ENCODE data around the gene SLC44A4. TPM values are rescaled to one million over a fixed set of nuclear protein-coding genes. Genes with fewer than 3 reads are reported as not detected.

The SLC44A4 gene
- total and polyA plus RNA-seq, 12 donors: 0.03 to 0.24 (median 0.14) TPM; not detected in 9

Other genes with a start within 250 kb of the SLC44A4 start
Only the 30 nearest of the 35 such genes appear.
- gene GPANK1, start 214.0 kb downstream of the SLC44A4 start, total RNA-seq: 10 to 100 TPM; 14.5 to 23.8 (median 18.3) TPM
- 10 to 100 TPM; 15.4 to 17.8 TPM for gene GPANK1, start 214.0 kb downstream of the SLC44A4 start, polyA plus RNA-seq
- gene CSNK2B, start 212.9 kb downstream of the SLC44A4 start, total RNA-seq: 100 to 1,000 TPM; 101 to 153 (median 115) TPM
- 100 to 1,000 TPM; 109 to 199 TPM for gene CSNK2B, start 212.9 kb downstream of the SLC44A4 start, polyA plus RNA-seq
- gene LY6G5B, start 209.0 kb downstream of the SLC44A4 start, total RNA-seq: 1 to 10 TPM; 2.4 to 6.7 (median 3.8) TPM
- 1 to 10 TPM; 3.6 to 7.3 TPM for gene LY6G5B, start 209.0 kb downstream of the SLC44A4 start, polyA plus RNA-seq
- gene LY6G5C, start 197.9 kb downstream of the SLC44A4 start, total RNA-seq: 1 to 10 TPM; 1.2 to 3.5 (median 1.9) TPM
- 1 to 10 TPM; 2.0 to 2.6 TPM for gene LY6G5C, start 197.9 kb downstream of the SLC44A4 start, polyA plus RNA-seq
- 10 to 100 TPM; 24.3 to 40.3 (median 28.7) TPM for gene ABHD16A, start 175.7 kb downstream of the SLC44A4 start, total RNA-seq
- 10 to 100 TPM; 28.0 to 45.2 TPM for gene ABHD16A, start 175.7 kb downstream of the SLC44A4 start, polyA plus RNA-seq
- not detected for gene LY6G6F, start 172.1 kb downstream of the SLC44A4 start, total RNA-seq
- not detected for gene LY6G6F, start 172.1 kb downstream of the SLC44A4 start, polyA plus RNA-seq
- gene LY6G6D, start 163.6 kb downstream of the SLC44A4 start, total RNA-seq: not detected
- not detected for gene LY6G6D, start 163.6 kb downstream of the SLC44A4 start, polyA plus RNA-seq
- not detected for gene LY6G6C, start 157.3 kb downstream of the SLC44A4 start, total RNA-seq
- gene LY6G6C, start 157.3 kb downstream of the SLC44A4 start, polyA plus RNA-seq: not detected
- gene MPIG6B, start 155.6 kb downstream of the SLC44A4 start, total RNA-seq: under 1 TPM in 7 of 10 donors, not detected in 3; 0.11 to 0.97 (median 0.27) TPM
- under 1 TPM; 0.13 to 0.37 TPM for gene MPIG6B, start 155.6 kb downstream of the SLC44A4 start, polyA plus RNA-seq
- 10 to 100 TPM; 35.2 to 61.6 (median 51.5) TPM for gene DDAH2, start 149.7 kb downstream of the SLC44A4 start, total RNA-seq
- 100 to 1,000 TPM in 1 of 2 donors, 10 to 100 TPM in 1; 96.4 to 117 TPM for gene DDAH2, start 149.7 kb downstream of the SLC44A4 start, polyA plus RNA-seq
- gene CLIC1, start 142.5 kb downstream of the SLC44A4 start, total RNA-seq: 100 to 1,000 TPM in 2 of 10 donors, 10 to 100 TPM in 8; 64.5 to 219 (median 87.9) TPM
- gene CLIC1, start 142.5 kb downstream of the SLC44A4 start, polyA plus RNA-seq: 100 to 1,000 TPM in 1 of 2 donors, 10 to 100 TPM in 1; 51.1 to 400 TPM
- 1 to 10 TPM in 8 of 10 donors, under 1 TPM in 2; 0.89 to 4.3 (median 2.6) TPM for gene MSH5, start 139.0 kb downstream of the SLC44A4 start, total RNA-seq
- gene MSH5, start 139.0 kb downstream of the SLC44A4 start, polyA plus RNA-seq: 1 to 10 TPM in 1 of 2 donors, under 1 TPM in 1; 0.97 to 6.1 TPM
- gene SAPCD1, start 116.3 kb downstream of the SLC44A4 start, total RNA-seq: 1 to 10 TPM in 1 of 10 donors, under 1 TPM in 6, not detected in 3; 0.52 to 1.2 (median 0.72) TPM
- gene SAPCD1, start 116.3 kb downstream of the SLC44A4 start, polyA plus RNA-seq: 1 to 10 TPM in 1 of 2 donors, under 1 TPM in 1; 0.36 to 1.9 TPM
- gene VWA7, start 101.7 kb downstream of the SLC44A4 start, total RNA-seq: 10 to 100 TPM in 9 of 10 donors, 1 to 10 TPM in 1; 10.0 to 28.3 (median 20.8) TPM
- gene VWA7, start 101.7 kb downstream of the SLC44A4 start, polyA plus RNA-seq: 1 to 10 TPM; 2.2 to 6.6 TPM
- 10 to 100 TPM; 22.4 to 43.4 (median 29.5) TPM for gene VARS1, start 83.2 kb downstream of the SLC44A4 start, total RNA-seq
- gene VARS1, start 83.2 kb downstream of the SLC44A4 start, polyA plus RNA-seq: 10 to 100 TPM; 26.5 to 44.0 TPM
- gene LSM2, start 72.0 kb downstream of the SLC44A4 start, total RNA-seq: 10 to 100 TPM; 18.9 to 27.6 (median 23.0) TPM
- 10 to 100 TPM; 17.5 to 52.0 TPM for gene LSM2, start 72.0 kb downstream of the SLC44A4 start, polyA plus RNA-seq
- gene HSPA1L, start 63.7 kb downstream of the SLC44A4 start, total RNA-seq: 1 to 10 TPM; 1.1 to 2.9 (median 1.9) TPM
- 1 to 10 TPM in 1 of 2 donors, under 1 TPM in 1; 0.80 to 1.4 TPM for gene HSPA1L, start 63.7 kb downstream of the SLC44A4 start, polyA plus RNA-seq
- gene HSPA1A, start 63.5 kb downstream of the SLC44A4 start, total RNA-seq: 100 to 1,000 TPM; 202 to 679 (median 259) TPM
- gene HSPA1A, start 63.5 kb downstream of the SLC44A4 start, polyA plus RNA-seq: 100 to 1,000 TPM; 113 to 166 TPM
- 100 to 1,000 TPM; 126 to 258 (median 169) TPM for gene HSPA1B, start 51.3 kb downstream of the SLC44A4 start, total RNA-seq
- gene HSPA1B, start 51.3 kb downstream of the SLC44A4 start, polyA plus RNA-seq: 100 to 1,000 TPM in 1 of 2 donors, 10 to 100 TPM in 1; 16.9 to 122 TPM
- gene NEU1, start 16.2 kb downstream of the SLC44A4 start, total RNA-seq: 10 to 100 TPM; 18.1 to 32.4 (median 22.3) TPM
- 10 to 100 TPM; 15.7 to 48.0 TPM for gene NEU1, start 16.2 kb downstream of the SLC44A4 start, polyA plus RNA-seq
- 10 to 100 TPM in 9 of 10 donors, 1 to 10 TPM in 1; 6.4 to 18.7 (median 14.2) TPM for gene EHMT2, start 18.7 kb upstream of the SLC44A4 start, total RNA-seq
- gene EHMT2, start 18.7 kb upstream of the SLC44A4 start, polyA plus RNA-seq: 10 to 100 TPM; 13.2 to 21.7 TPM
- 1 to 10 TPM; 1.5 to 4.9 (median 2.8) TPM for gene ZBTB12, start 23.1 kb upstream of the SLC44A4 start, total RNA-seq
- gene ZBTB12, start 23.1 kb upstream of the SLC44A4 start, polyA plus RNA-seq: 1 to 10 TPM; 2.0 TPM
- 10 to 100 TPM in 2 of 10 donors, 1 to 10 TPM in 8; 2.0 to 63.0 (median 4.2) TPM for gene C2, start 48.7 kb upstream of the SLC44A4 start, total RNA-seq
- 1 to 10 TPM; 1.1 to 1.7 TPM for gene C2, start 48.7 kb upstream of the SLC44A4 start, polyA plus RNA-seq
- 10 to 100 TPM in 1 of 10 donors, 1 to 10 TPM in 9; 2.8 to 24.4 (median 4.7) TPM for gene CFB, start 67.1 kb upstream of the SLC44A4 start, total RNA-seq
- 10 to 100 TPM in 1 of 2 donors, 1 to 10 TPM in 1; 6.6 to 15.8 TPM for gene CFB, start 67.1 kb upstream of the SLC44A4 start, polyA plus RNA-seq
- gene NELFE, start 80.0 kb upstream of the SLC44A4 start, total RNA-seq: 10 to 100 TPM; 38.2 to 52.8 (median 45.7) TPM
- 10 to 100 TPM; 36.5 to 70.4 TPM for gene NELFE, start 80.0 kb upstream of the SLC44A4 start, polyA plus RNA-seq
- gene SKIC2, start 80.2 kb upstream of the SLC44A4 start, total RNA-seq: 10 to 100 TPM; 21.8 to 45.5 (median 32.2) TPM
- gene SKIC2, start 80.2 kb upstream of the SLC44A4 start, polyA plus RNA-seq: 10 to 100 TPM; 37.8 to 67.4 TPM
- gene DXO, start 93.1 kb upstream of the SLC44A4 start, total RNA-seq: 10 to 100 TPM in 8 of 10 donors, 1 to 10 TPM in 2; 8.4 to 15.7 (median 13.2) TPM
- gene DXO, start 93.1 kb upstream of the SLC44A4 start, polyA plus RNA-seq: 10 to 100 TPM; 13.6 to 23.4 TPM
- 100 to 1,000 TPM in 2 of 10 donors, 10 to 100 TPM in 8; 35.4 to 367 (median 60.7) TPM for gene C4A, start 103.1 kb upstream of the SLC44A4 start, total RNA-seq
- gene C4A, start 103.1 kb upstream of the SLC44A4 start, polyA plus RNA-seq: 10 to 100 TPM; 30.1 to 36.9 TPM
- 100 to 1,000 TPM in 2 of 10 donors, 10 to 100 TPM in 8; 32.6 to 357 (median 60.3) TPM for gene C4B, start 135.8 kb upstream of the SLC44A4 start, total RNA-seq
- 10 to 100 TPM; 33.8 to 72.6 TPM for gene C4B, start 135.8 kb upstream of the SLC44A4 start, polyA plus RNA-seq
- gene CYP21A2, start 159.4 kb upstream of the SLC44A4 start, total RNA-seq: 1 to 10 TPM in 2 of 10 donors, under 1 TPM in 3, not detected in 5; 0.26 to 1.9 (median 0.62) TPM
- under 1 TPM; 0.19 to 0.73 TPM for gene CYP21A2, start 159.4 kb upstream of the SLC44A4 start, polyA plus RNA-seq

Data from heart right ventricle (tissue), 12 donors.